PC-3 (cell line): ENCODE data around the gene TBCB. TPM values are rescaled to one million over a fixed set of nuclear protein-coding genes. Genes with fewer than 3 reads are reported as not detected.
"Not testable (repeated sequence)": the region's sequence is repeated elsewhere in the genome, so short reads cannot be mapped to it uniquely, and the experiment has no call there.

Experiments used
- ATAC-seq: fragments of 200-7000 bp; cut with Tn5 transposase; 2 replicates; pipeline ENCODE4 v1.9.1; 2020; ENCODE audit warnings: mild to moderate bottlenecking, moderate library complexity
- Bru-seq: library from RNA; stranded (reverse); fragments of 400-500 nt; gene quantifications from one replicate; lab custom pipeline; 2021; lab: Mats Ljungman, UMichigan
- BruChase-seq, 2 experiments: library from RNA; stranded (reverse); fragments of 400-500 nt; gene quantifications; one replicate each; lab custom pipeline; 2021; lab: Mats Ljungman, UMichigan
- BruUV-seq: library from RNA; stranded (reverse); fragments of 400-500 nt; replicated peaks from 2 replicates; lab custom pipeline; 2021; lab: Mats Ljungman, UMichigan
- CTCF ChIA-PET: fragments of 300-600 bp; sonication (Branson Sonifier 250); formaldehyde crosslinking; loops from one replicate; lab custom pipeline; 2022; ENCODE audit warnings: antibody characterized with exemption; lab: Charles Lee
- POLR2A ChIA-PET: fragments of 300-600 bp; sonication (Branson Sonifier 250); formaldehyde crosslinking; loops from one replicate; lab custom pipeline; 2022; ENCODE audit warnings: antibody characterized with exemption; ENCODE audit not compliant: unreplicated experiment; lab: Charles Lee
- DNase-seq: peaks from one replicate; pipeline ENCODE4 v3.0.0-alpha.2; 2015
- H2AFZ ChIP-seq: fragments of 300-600 bp; sonication (generic); 2 replicates; pipeline ENCODE4 v1.6.0; 2016; ENCODE audit warnings: antibody characterized with exemption, low read length
- H3F3A ChIP-seq: fragments of 300-600 bp; sonication (generic); one replicate; pipeline ENCODE4 v1.6.0; 2017; ENCODE audit warnings: antibody characterized with exemption, low read length, control low read depth, mild to moderate bottlenecking; ENCODE audit not compliant: unreplicated experiment
- H3K27ac ChIP-seq: fragments of 300-600 bp; sonication (generic); 2 replicates; pipeline ENCODE4 v1.5.1; 2016; ENCODE audit warnings: mild to moderate bottlenecking, low read length
- H3K27me3 ChIP-seq: fragments of 300-600 bp; sonication (generic); 2 replicates; pipeline ENCODE4 v1.6.1; 2016; ENCODE audit warnings: low read length, mixed read lengths
- H3K36me3 ChIP-seq: fragments of 300-600 bp; sonication (generic); 2 replicates; pipeline ENCODE4 v1.6.1; 2016; ENCODE audit warnings: low read depth, mixed run types, low read length, mixed read lengths
- H3K4me1 ChIP-seq: fragments of 300-600 bp; sonication (generic); 2 replicates; pipeline ENCODE4 v1.5.1; 2016; ENCODE audit warnings: low read length; ENCODE audit not compliant: insufficient read depth
- H3K4me2 ChIP-seq: fragments of 300-600 bp; sonication (generic); 2 replicates; pipeline ENCODE4 v1.6.0; 2016; ENCODE audit warnings: low read length
- H3K4me3 ChIP-seq: fragments of 300-600 bp; sonication (generic); 2 replicates; pipeline ENCODE4 v1.5.1; 2016; ENCODE audit warnings: mild to moderate bottlenecking, low read length, mixed read lengths
- H3K79me2 ChIP-seq: fragments of 300-600 bp; sonication (generic); 2 replicates; pipeline ENCODE4 v1.6.1; 2017; ENCODE audit warnings: low read length, mixed read lengths
- H3K9ac ChIP-seq: fragments of 300-600 bp; sonication (generic); 2 replicates; pipeline ENCODE4 v1.6.0; 2016; ENCODE audit warnings: mild to moderate bottlenecking, low read length
- H3K9me2 ChIP-seq: fragments of 300-600 bp; sonication (generic); replicated peaks from 2 replicates; pipeline ENCODE4 v1.6.1; 2016; ENCODE audit warnings: mixed run types, low read length, mixed read lengths
- H3K9me3 ChIP-seq: fragments of 300-600 bp; sonication (generic); 2 replicates; pipeline ENCODE4 v1.6.1; 2016; ENCODE audit warnings: low read length, mixed read lengths
- H4K20me1 ChIP-seq: fragments of 300-600 bp; sonication (generic); 2 replicates; pipeline ENCODE4 v1.6.1; 2016; ENCODE audit warnings: low read length, mixed read lengths
- CTCF ChIP-seq: fragments of 300-600 bp; sonication (generic); conservative IDR thresholded peaks from 2 replicates; pipeline ENCODE4 v1.5.1; 2017; ENCODE audit warnings: antibody characterized with exemption, low read depth, mild to moderate bottlenecking, low read length
- EZH2 ChIP-seq: fragments of 300-600 bp; sonication (generic); IDR thresholded peaks from one replicate; pipeline ENCODE4 v1.6.1; 2017; ENCODE audit warnings: antibody characterized with exemption, mild to moderate bottlenecking, low read length; ENCODE audit not compliant: unreplicated experiment
- EZH2phosphoT487 ChIP-seq: fragments of 300-600 bp; sonication (generic); IDR thresholded peaks from 2 replicates; pipeline ENCODE4 v1.6.1; 2018; ENCODE audit warnings: mild to moderate bottlenecking, antibody characterized with exemption, low read length, borderline replicate concordance
- intact Hi-C: fragments of 100-400 bp; cut with micrococcal nuclease; formaldehyde crosslinking; loops from 2 replicates; pipeline ENCODE4 v1.9.0; 2023
- long read RNA-seq: library from polyadenylated mRNA; unstranded; transcript quantifications from one replicate; pipeline ENCODE4 v2.0.0, GENCODE V29; 2021; ENCODE audit not compliant: unreplicated experiment
- total RNA-seq: library from RNA; depleted of rRNA; stranded (reverse); fragments of >200 nt; gene quantifications from 2 replicates; pipeline ENCODE4 v1.2.3, GENCODE V29; 2014; rRNA removed

The TBCB gene
- total RNA-seq (260 and 332 TPM in 2 replicates), Bru-seq, nascent RNA (percentile 58 among the genes with signal in this experiment), BruChase-seq, experiment 1, labeled RNA remaining after a 6-hour chase (percentile 76 among the genes with signal in this experiment), BruChase-seq, experiment 2, labeled RNA remaining after a 2-hour chase (percentile 67 among the genes with signal in this experiment)
- long read RNA-seq, transcript TBCB-208 (5 exons, 776 nt), result minor isoform, 7 of 120 reads
- long read RNA-seq, transcript TBCB-201 (6 exons, 1,473 nt), result major isoform, 87 of 120 reads
- long read RNA-seq, partial matches to known transcripts, result 15 of 120 reads
- long read RNA-seq, other reads (novel, unspliced or antisense), result 7 of 120 reads

GRCh38 chr19:36115453-36116343 is at the start of gene TBCB:
Gene TBCB (plus strand): TSS chr19:36115468. CDS start chr19:36115561, 93 bp downstream.
- Histone ChIP-seq H3K36me3 (no peaks in the 10 kb centered on the region), H3K4me1 (peaks cover 18% of the 10 kb centered on the region; the same call in 1 of the 2 replicates), H3K27ac (peak within 1 kb of the TSS; percentile 66), H3K27me3 (no peaks in the 10 kb centered on the region), H3K9ac (peak within 1 kb of the TSS; percentile 79), H3K4me2 (peak within 1 kb of the TSS; percentile 96), H3K9me2 (no peaks in the 10 kb centered on the region), H3K4me3 (peak within 1 kb of the TSS; percentile 73), H3K79me2 (peaks cover 28% of the 10 kb centered on the region), H3F3A (no peaks in the 10 kb centered on the region), H2AFZ (peak within 1 kb of the TSS; percentile 95), H4K20me1 (no peaks in the 10 kb centered on the region), H3K9me3 (no peaks in the 10 kb centered on the region)
- TF ChIP-seq CTCF (no peak), EZH2phosphoT487 (no peak), EZH2 (no peak)
- intact Hi-C loops, result no loop called here
- ChIA-PET POLR2A (interaction anchor here (0.6 to 0.7 kb wide), 3 partner anchors 12 to 45 kb away, joined by 3 to 34 read pairs (median 5); no protein-coding TSS in a partner anchor), CTCF (interaction anchor here (0.7 to 1.0 kb wide), 2 partner anchors 60 to 185 kb away, joined by 3 to 5 read pairs; no protein-coding TSS in a partner anchor)
- no peak for DNase-seq
- TSS peak; percentile 62 for BruUV-seq
- ATAC-seq, result peak; percentile 21

- Histone ChIP-seq H3K4me3 (no peak overlapping the region), H3K9me2 (no peaks in the 10 kb centered on the region), H3F3A (no peaks in the 10 kb centered on the region), H3K4me2 (no peak overlapping the region), H4K20me1 (peaks cover 20% of the 10 kb centered on the region; the same call in 1 of the 2 replicates), H3K79me2 (no peaks in the 10 kb centered on the region), H3K27me3 (no peaks in the 10 kb centered on the region), H3K36me3 (peaks cover 26% of the 10 kb centered on the region), H2AFZ (no peak overlapping the region), H3K9me3 (no peaks in the 10 kb centered on the region), H3K4me1 (peaks cover 4% of the 10 kb centered on the region; the same call in 1 of the 2 replicates), H3K9ac (no peak overlapping the region), H3K27ac (no peak overlapping the region)
- DNase-seq (no peak), ATAC-seq (no peak)
- TF ChIP-seq CTCF (no peak), EZH2phosphoT487 (no peak), EZH2 (no peak)
- ChIA-PET POLR2A (no interaction called here), CTCF (no interaction called here)
- no TSS peak for BruUV-seq
- intact Hi-C loops, result no loop called here
Measured at GRCh38 chr19:36067681-36068080, 47.6 kb upstream of the TBCB start.

- BruUV-seq, H3K9me2 ChIP-seq, H3K79me2 ChIP-seq, H3K9ac ChIP-seq, intact Hi-C loops, POLR2A ChIA-PET, H3F3A ChIP-seq, ATAC-seq, H3K9me3 ChIP-seq, H2AFZ ChIP-seq, H3K4me3 ChIP-seq, CTCF ChIA-PET, H3K27ac ChIP-seq, H3K4me1 ChIP-seq, H3K27me3 ChIP-seq, DNase-seq, H3K4me2 ChIP-seq: not testable (repeated sequence)
- H3K36me3 ChIP-seq, result peaks cover 26% of the 10 kb centered on the region
- peaks cover 20% of the 10 kb centered on the region; the same call in 1 of the 2 replicates for H4K20me1 ChIP-seq
Measured at GRCh38 chr19:36068810-36069499, 46.3 kb upstream of the TBCB start.
